ENCODE measurements around the gene SNAI3. TPM values are rescaled to one million over a fixed set of nuclear protein-coding genes. Genes with fewer than 3 reads are reported as not detected.

SNAI3 gene
- total RNA-seq, 4 donors from 2014 or later = 0.14 to 0.43 TPM; not detected in 2

GRCh38 chr16:88713568-88714419, 27.5 kb upstream of the SNAI3 start:
- Histone ChIP-seq H3K27me3 (no peaks in the 10 kb centered on the region), H3K4me1 (no peaks in the 10 kb centered on the region), H3K9me3 (no peaks in the 10 kb centered on the region), H3K27ac (no peak overlapping the region), H3K4me3 (no peak overlapping the region), H3K36me3 (no peaks in the 10 kb centered on the region)
- intact Hi-C loops (cut with DNase I; ENCODE audit: low total_unique reads) = no loop called here
- TF ChIP-seq POLR2A (IDR thresholded peaks at IDR 0.05) (no peak), CTCF (IDR thresholded peaks at IDR 0.05) (no peak)
- no peak for DNase-seq

- no peak overlapping the region for H3K27ac ChIP-seq
- no peaks in the 10 kb centered on the region for H3K4me1 ChIP-seq
- H3K36me3 ChIP-seq = no peaks in the 10 kb centered on the region
- intact Hi-C loops (cut with DNase I; ENCODE audit: low total_unique reads) = no loop called here
- TF ChIP-seq POLR2A (IDR thresholded peaks at IDR 0.05) = no peak
- no peak for TF ChIP-seq CTCF (IDR thresholded peaks at IDR 0.05)
- no peaks in the 10 kb centered on the region for H3K9me3 ChIP-seq
- H3K4me3 ChIP-seq = no peak overlapping the region
- H3K27me3 ChIP-seq = no peaks in the 10 kb centered on the region
- no peak for DNase-seq
These were observed 26.7 kb upstream of the SNAI3 start for GRCh38 chr16:88713054-88713453.

GRCh38 chr16:88712362-88712979, 26.2 kb upstream of the SNAI3 start:
- DNase-seq = no peak
- H3K9me3 ChIP-seq = no peaks in the 10 kb centered on the region
- no peak overlapping the region for H3K4me3 ChIP-seq
- intact Hi-C loops (cut with DNase I; ENCODE audit: low total_unique reads) = no loop called here
- no peak overlapping the region for H3K27ac ChIP-seq
- peaks cover 0 to under 1% of the 10 kb centered on the region in 2 donors for H3K4me1 ChIP-seq
- no peaks in the 10 kb centered on the region for H3K27me3 ChIP-seq
- no peaks in the 10 kb centered on the region for H3K36me3 ChIP-seq
- TF ChIP-seq CTCF (IDR thresholded peaks at IDR 0.05) (no peak), POLR2A (IDR thresholded peaks at IDR 0.05) (no peak)

GRCh38 chr16:88711750-88712340, 25.5 kb upstream of the SNAI3 start:
- intact Hi-C loops (cut with DNase I; ENCODE audit: low total_unique reads) = no loop called here
- Histone ChIP-seq H3K27ac (no peak overlapping the region), H3K27me3 (no peaks in the 10 kb centered on the region), H3K36me3 (no peaks in the 10 kb centered on the region), H3K9me3 (no peaks in the 10 kb centered on the region), H3K4me1 (peaks cover 4 to 5% of the 10 kb centered on the region in 2 donors), H3K4me3 (no peak overlapping the region)
- DNase-seq = no peak
- TF ChIP-seq CTCF (IDR thresholded peaks at IDR 0.05) (no peak), POLR2A (IDR thresholded peaks at IDR 0.05) (no peak)

- Histone ChIP-seq H3K4me1 (peaks cover 5 to 7% of the 10 kb centered on the region in 2 donors), H3K36me3 (no peaks in the 10 kb centered on the region), H3K4me3 (no peak overlapping the region), H3K27ac (no peak overlapping the region), H3K27me3 (no peaks in the 10 kb centered on the region), H3K9me3 (no peaks in the 10 kb centered on the region)
- TF ChIP-seq POLR2A (IDR thresholded peaks at IDR 0.05) = no peak
- intact Hi-C loops (cut with DNase I; ENCODE audit: low total_unique reads) = no loop called here
- no peak for DNase-seq
These were observed 24.2 kb upstream of the SNAI3 start for GRCh38 chr16:88710556-88710955.

All from uterus (tissue), 4 donors.